Measurements from ENCODE around the gene PHACTR1.

DNA sequence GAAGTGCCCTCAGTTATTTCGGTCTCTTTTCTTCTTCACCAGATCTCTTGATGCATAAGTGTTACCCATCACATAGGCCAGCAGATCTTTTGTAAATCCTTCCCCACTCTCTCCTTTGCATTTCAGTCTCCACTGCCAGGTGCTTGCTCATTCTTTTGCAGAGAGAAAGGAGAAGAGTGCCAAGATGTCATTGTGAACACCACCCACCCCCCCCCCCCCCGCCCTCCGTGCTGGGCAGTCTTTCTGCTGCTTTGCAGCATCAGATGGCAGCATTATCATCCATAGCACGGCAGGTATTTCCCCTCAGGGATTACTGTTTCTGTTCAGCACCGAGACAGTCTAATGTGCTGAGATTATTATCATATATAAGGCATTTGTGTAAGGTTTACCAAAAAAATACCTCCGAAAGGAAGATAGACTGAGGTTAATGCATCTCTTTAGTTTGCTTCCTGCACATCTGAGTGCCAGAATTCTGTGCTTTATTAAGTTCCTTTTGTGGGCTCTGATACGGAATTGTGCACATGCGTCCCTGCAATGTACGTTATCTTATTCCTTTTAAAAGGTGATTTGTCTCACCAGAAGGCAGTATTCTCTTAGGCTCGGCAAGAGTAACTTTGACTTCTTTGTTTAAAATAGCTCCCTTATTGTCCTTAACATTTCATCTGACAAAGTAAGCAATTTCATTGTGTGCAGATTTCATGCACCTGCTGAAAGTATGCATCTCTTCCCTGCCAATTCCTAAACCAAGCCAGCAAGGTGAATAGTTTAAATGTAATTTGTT is 128.8 kb downstream of the PHACTR1 start:
- TF ChIP-seq CTCF (IDR thresholded peaks at IDR 0.05): no peak
- TF ChIP-seq POLR2A (IDR thresholded peaks at IDR 0.05): no peak
- no peak for TF ChIP-seq POLR2AphosphoS5 (IDR thresholded peaks at IDR 0.05)
